GM12875 (cell line): Measurements from ENCODE around the gene CRABP2.

Experiments used
- H3K4me3 ChIP-seq: one replicate; pipeline ENCODE4 v1.5.1; 2011; ENCODE audit warnings: low read depth, low read length, control low read depth
- TF ChIP-seq, protein P1 (sequence below): IDR thresholded peaks from 2 replicates; pipeline ENCODE4 v1.5.1; 2011; ENCODE audit warnings: low read depth, mild to moderate bottlenecking, control low read depth, inconsistent platforms, low read length, moderate library complexity, borderline replicate concordance; ENCODE audit not compliant: insufficient read depth

The CRABP2 gene

DNA sequence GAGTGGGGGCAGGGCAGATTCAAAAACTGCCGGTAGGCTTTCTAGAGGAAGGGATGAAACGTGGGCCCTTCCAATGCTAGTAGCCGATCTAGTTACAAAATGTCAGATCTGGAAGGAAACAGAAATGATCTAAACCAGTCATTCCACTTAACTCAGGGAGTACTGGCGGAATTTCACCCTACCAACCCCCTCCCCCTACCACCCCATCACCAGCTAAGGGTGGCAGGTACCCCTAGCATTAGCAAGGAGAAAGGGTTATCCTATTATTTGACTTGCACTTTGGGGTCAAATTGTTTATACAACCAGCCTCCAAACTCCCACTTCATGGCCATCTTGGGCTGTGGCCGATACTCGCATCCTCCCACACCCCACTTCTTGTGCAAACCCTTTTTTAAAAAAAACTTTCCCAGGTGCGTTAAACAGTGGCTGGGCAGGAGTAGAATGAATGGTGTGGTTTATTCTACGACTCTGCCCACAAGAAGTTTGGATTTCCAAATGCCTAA, 36.1 kb upstream of the CRABP2 start:
- TF ChIP-seq, protein P1, sequence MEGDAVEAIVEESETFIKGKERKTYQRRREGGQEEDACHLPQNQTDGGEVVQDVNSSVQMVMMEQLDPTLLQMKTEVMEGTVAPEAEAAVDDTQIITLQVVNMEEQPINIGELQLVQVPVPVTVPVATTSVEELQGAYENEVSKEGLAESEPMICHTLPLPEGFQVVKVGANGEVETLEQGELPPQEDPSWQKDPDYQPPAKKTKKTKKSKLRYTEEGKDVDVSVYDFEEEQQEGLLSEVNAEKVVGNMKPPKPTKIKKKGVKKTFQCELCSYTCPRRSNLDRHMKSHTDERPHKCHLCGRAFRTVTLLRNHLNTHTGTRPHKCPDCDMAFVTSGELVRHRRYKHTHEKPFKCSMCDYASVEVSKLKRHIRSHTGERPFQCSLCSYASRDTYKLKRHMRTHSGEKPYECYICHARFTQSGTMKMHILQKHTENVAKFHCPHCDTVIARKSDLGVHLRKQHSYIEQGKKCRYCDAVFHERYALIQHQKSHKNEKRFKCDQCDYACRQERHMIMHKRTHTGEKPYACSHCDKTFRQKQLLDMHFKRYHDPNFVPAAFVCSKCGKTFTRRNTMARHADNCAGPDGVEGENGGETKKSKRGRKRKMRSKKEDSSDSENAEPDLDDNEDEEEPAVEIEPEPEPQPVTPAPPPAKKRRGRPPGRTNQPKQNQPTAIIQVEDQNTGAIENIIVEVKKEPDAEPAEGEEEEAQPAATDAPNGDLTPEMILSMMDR, result no peak
- H3K4me3 ChIP-seq, result peak overlapping the region; percentile 21

DNA sequence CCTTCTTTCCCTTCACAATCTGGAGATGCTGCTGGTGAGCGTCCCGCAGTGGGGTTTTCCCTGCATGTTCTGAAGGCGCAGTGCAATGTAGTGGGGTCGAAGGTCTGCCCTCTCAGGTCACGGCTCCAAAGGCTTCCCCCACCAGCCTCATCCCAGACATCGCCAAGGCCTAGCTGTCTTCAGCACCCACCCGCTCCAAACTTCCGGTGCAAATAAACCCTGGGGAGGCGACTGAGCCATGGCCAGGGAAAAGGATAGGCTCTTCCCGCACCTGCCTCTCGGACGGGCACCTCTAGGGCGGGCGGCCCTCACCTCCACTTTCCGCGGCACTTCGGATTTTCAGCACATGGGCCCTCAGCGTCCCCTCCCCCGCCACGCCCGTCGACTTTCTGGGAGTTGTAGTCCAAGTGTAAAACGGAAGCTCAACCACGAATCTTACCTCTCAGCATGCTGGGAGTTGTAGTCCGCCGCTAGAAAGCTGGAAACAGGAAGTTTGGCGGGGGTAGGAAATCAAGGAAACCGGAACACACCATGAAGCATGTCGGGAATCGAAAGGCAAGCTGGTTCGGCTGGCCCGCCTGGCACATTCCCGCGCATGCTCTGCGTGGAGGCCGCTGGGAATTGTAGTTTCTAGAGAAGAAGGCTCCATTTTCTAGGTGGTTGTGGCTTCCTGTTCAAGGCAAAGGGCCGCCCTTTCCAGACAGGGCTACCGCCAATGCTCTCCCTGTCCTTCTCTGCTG, 35.5 kb upstream of the CRABP2 start, which contains the start of gene MRPL24:
MRPL24 (minus strand) TSS at position 348 of the 740 bp plus-strand sequence. CDS start 2,384 bp downstream, outside the sequence.
- H3K4me3 ChIP-seq, result peak within 1 kb of the TSS; percentile 61

DNA sequence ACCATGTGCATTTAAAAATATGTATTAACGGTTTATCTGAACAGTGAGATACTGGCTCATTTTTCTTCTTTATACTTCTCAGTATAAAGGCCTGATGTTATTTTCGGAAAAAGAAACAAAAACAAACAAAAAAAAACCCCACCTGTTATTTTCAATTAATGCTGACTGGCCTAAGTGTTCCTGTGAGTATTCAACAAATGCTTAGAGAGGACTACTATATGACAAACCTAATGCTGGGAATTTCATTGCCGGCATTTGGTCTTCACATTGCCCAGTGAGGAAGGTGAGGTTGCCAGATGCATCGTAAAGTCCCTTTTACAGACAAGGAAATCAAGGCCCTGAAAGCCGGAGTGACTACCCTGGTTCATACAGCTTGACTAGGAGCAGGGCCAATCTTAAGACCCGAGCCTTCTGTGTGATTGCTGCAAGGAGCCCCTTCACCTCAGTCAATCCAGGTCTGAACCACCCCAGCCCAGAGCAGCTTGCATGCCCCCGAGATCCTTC, 34.9 kb upstream of the CRABP2 start:
- TF ChIP-seq, protein P1, result no peak
- peak overlapping the region; percentile 61 for H3K4me3 ChIP-seq

More for the DNA sequence above, 35.5 kb upstream of the CRABP2 start, which contains the start of gene MRPL24:
- TF ChIP-seq, protein P1, result no peak

DNA sequence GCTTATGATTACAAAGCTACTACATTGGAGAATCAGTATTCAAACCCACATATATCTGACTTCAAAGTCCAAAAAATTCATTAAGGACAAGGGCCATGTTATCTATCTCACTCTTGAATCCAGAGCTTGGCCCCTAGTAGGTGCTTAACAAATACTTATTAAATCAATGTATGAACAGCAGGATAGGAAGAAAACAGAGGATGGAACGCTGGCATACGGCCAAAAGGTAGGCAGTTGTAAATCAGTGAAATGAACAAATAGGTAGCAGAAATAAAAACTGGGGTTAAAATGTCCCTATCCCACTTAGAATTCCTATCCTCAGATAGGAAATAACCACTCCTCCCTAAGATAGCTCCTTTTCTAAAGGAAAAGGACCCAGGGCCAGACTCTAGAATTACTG, 33.5 kb upstream of the CRABP2 start:
- no peak overlapping the region for H3K4me3 ChIP-seq
- TF ChIP-seq, protein P1, result no peak

DNA sequence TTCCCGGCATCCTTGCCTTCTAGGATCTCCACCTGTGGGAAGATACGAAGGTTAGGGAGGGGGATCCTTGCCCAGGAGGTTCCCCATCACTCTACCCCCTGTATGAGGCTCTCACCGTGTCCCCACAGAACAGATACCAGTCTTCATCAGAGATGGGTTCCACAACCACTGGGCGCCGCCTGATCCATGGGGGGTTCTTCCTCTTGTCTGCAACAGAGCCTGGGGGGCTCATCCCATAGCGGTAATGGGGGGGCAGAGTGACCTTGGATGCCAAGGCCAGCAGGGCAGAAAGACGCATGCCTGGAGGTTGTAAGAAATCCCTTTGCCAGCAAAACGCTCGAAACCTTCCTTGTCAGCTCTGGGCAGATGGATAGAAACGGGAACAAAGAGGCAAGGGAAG, 33.0 kb upstream of the CRABP2 start:
- no peak overlapping the region for H3K4me3 ChIP-seq
- TF ChIP-seq, protein P1, result no peak

DNA sequence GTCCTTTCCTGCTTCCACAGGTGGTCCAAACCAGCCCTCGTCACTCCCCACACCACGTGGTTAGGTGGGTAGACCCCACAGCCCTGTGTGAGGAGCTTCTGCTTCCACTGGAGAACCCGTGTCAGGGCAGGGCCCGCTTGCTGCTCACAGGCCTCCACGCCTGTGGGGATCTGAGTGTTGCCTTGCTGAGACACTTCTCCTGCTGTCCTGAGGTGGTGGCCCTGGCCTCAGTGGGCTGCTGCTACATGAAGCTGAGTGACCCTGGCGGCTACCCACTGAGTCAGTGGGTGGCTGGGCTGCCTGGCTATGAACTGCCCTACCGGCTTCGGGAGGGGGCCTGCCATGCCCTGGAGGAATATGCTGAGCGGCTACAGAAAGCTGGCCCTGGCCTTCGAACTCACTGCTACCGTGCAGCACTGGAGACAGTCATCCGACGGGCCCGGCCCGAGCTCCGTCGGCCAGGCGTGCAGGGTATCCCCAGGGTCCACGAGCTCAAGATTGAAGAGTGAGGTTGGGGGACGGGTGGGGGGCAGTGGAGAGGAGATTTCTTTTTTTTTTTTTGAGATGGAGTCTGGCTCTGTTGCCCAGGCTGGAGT, 28.7 kb upstream of the CRABP2 start:
- TF ChIP-seq, protein P1, result no peak
- no peak overlapping the region for H3K4me3 ChIP-seq
